ENCODE measurements around the gene GLYATL1.

Gene GLYATL1, protein sequence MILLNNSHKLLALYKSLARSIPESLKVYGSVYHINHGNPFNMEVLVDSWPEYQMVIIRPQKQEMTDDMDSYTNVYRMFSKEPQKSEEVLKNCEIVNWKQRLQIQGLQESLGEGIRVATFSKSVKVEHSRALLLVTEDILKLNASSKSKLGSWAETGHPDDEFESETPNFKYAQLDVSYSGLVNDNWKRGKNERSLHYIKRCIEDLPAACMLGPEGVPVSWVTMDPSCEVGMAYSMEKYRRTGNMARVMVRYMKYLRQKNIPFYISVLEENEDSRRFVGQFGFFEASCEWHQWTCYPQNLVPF

DNA sequence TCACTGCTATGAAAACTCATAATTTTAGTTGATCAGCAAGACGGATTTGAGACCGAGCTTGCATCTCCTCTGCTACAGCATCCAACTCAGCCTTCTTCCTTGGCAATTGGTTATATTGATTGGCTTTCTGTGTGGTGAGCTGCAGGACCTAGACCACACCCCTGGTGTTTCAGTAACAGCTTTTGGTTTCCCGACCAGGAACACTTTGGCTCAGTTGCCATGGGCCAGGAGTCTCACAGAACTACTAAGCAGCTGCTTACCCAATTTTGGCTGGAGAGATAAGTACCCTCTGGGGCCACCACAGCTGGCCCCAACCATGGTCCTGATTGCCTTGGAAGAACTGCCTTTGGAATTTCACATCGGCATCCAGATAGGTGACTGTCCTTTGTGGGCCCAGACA lies at the start of gene GLYATL1:
Gene GLYATL1, plus strand, starts transcription at position 212 of the 400 bp plus-strand sequence. CDS start 7,600 bp downstream, outside the sequence.
- DNase-seq, result no peak

GRCh38 chr11:58893899-58894298 lies 45.4 kb upstream of the GLYATL1 start:
- no peak for DNase-seq

DNA sequence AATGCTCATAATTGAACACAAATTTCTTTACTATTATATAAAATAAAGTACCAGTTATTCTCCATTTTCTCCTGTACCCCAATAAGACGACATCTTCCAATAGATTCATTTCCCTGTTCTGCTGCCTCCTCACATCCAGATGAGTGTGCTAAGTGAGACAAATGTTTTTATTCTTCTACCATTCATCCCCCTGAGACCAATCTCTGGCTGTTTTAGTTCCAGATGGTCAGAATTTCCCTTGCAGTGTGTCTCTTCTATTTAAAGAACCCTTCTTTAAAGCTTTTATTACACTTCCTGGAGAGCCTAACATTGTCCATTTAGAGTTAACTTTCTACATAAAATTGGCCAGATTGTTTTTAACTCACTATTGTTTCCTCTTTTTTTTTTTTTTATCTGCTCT lies 41.2 kb upstream of the GLYATL1 start:
- no peak for DNase-seq

- DNase-seq, result peak; percentile 62
Observed at GRCh38 chr11:58900479-58901420, 38.5 kb upstream of the GLYATL1 start.

- DNase-seq, result no peak
Observed at GRCh38 chr11:58902881-58903280, 36.4 kb upstream of the GLYATL1 start.

DNA sequence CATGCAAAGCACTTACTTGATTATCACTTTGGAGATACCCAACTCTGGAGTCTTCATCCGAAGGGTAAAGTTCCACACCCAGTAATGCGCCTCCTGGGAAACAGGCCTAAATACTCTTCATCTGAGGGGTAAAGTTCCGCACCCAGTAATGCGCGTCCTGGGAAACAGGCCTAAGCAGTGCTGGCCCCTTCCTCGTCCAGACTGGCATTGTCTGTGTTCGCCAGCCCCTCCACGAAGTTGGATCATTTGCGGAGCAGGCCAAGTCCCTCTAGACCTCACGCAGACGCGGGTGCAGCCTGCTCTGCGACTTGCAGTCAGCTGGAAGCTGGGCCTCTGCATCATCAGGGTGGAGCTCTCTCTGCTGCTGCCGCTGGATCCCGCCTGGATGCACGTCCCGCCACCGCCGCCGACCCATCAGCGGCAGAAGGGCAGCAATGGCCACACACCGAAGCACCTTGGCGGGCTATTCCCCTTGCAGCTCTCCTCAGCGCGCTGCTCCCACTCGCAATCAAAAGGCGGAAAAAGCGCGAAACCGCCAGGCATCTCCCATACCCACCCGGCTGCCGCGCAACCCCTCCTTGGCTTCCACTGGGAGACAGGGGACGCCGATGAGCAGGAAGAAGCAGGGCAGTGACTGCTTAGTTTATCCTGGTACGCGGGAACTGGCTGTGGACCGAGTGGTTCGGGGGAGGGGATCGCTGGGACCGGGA lies 34.1 kb upstream of the GLYATL1 start:
- no peak for DNase-seq

GRCh38 chr11:58905721-58906547 lies 33.4 kb upstream of the GLYATL1 start:
- DNase-seq, result no peak

GRCh38 chr11:58907780-58908179 lies 31.5 kb upstream of the GLYATL1 start:
- DNase-seq, result no peak

DNA sequence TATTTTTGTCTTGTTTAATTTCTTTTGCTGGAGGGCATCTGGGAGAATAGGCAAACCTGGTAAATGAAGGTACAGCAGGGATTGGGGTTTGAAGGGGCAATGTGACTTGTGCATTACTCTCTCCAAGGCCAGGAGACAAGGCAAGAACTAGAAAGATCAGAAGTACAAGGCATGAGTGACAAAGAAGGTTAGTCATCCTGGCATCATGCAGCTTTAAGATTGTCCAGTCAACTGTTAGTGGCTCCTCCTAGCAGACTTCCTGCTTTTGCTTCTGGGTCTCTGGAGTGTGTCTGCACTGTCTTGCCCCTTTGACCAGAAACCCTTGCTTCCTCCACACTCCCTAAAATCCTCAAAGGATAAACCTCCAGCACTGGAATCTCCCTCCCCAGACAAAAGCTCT lies 27.2 kb upstream of the GLYATL1 start:
- no peak for DNase-seq

GRCh38 chr11:58913685-58914084 lies 25.6 kb upstream of the GLYATL1 start:
- no peak for DNase-seq

GRCh38 chr11:58914821-58915543 lies 24.3 kb upstream of the GLYATL1 start:
- no peak for DNase-seq

DNA sequence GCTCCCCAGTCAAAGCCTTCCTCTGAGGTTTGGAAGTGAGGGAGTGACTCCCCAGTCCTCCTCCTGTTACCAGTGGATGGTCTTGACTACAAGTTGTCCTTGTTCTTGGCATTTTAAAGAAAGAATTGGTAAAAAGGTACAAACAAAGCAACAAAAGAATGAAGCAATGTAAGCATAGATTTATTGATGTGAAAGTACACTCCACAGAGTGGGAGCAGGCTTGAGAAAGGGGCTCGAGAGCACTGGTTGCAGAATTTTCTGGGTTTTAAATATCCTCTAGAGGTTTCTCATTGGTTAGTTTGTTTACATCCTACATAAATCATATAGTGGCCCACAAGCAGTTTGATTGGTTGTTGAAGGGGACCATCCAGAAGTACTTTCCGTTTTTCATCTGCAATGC lies 22.7 kb upstream of the GLYATL1 start:
- DNase-seq, result no peak

DNA sequence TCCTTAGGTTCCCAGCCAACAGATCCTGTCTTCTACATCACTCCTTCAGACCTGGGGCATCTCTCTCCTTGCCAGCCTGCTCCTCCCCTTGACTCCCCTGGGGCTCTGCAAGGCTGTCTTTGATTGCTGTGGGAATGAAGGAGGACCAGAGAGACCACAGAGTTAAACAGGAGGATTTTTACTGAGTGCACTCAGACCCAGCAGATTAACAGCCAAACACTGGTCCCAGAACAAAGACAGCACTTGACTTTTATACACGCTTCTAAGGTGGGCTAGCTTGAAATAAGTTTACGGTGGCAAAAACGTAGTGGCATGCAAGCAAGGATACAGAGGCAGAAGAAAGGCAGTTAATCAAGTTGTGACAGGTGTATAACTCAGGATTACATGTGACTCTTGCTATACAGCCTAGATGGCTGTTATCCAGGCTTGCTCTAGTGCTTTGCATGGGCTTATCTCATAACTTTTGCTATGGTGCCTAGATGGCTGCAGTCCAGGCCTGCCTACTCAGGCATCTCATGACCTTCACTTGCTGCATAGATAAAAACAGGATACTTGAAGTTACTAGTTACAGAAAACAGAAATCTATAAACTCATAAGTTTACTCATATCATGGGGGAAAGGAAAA lies 22.0 kb upstream of the GLYATL1 start:
- no peak for DNase-seq

- DNase-seq, result no peak
Observed at GRCh38 chr11:58919561-58919960, 19.7 kb upstream of the GLYATL1 start.

DNA sequence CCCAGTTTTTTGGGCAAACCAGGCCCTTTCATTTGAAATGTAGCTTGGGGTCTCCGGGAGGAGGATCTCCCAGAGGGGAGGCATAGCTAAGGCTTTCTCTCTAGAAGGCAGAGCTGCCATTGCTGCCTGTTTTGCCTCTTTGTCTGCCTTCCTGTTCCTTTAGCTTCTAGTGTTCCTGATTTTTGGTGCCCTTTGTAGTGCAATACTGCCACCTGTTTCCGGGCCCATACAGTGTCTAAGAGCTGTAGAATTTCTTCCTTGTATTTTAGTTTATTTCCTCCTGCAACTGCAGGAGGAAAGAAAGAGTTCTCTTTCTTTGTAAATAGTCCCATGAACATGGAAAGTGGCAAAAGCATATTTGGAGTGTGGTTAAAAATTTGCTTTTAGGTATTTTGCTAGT lies 19.3 kb upstream of the GLYATL1 start:
- DNase-seq, result no peak

DNA sequence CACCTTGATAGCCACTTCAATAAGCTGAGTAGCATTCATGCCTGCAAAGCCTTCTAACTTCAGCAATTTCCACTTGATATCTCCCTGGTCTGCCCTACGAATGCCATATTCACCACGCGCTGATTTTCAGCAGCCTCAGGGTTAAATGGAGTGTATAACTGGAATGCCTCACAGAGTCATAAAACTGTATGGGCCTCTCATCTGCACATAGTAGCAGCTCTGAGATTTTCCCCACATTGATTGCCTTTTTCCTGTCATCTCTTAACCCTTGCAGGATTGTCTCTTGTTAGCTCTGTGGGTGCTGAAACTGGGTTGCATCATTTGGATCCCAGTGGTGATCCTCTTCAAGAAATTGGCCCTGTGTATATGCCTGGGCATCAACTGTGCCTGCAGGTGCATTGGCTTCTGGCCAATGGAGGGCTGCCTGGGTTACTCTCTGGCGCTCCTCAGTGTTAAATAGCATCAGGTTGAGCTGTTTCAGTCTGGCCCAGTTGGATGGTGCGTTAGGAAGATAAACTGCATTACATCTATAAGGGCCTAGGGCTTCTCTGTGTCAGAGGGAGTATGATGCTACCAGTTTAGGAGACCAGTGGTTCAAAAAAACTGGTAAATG lies 17.4 kb upstream of the GLYATL1 start:
- no peak for DNase-seq

GRCh38 chr11:58922479-58922878 lies 16.8 kb upstream of the GLYATL1 start:
- no peak for DNase-seq

DNA sequence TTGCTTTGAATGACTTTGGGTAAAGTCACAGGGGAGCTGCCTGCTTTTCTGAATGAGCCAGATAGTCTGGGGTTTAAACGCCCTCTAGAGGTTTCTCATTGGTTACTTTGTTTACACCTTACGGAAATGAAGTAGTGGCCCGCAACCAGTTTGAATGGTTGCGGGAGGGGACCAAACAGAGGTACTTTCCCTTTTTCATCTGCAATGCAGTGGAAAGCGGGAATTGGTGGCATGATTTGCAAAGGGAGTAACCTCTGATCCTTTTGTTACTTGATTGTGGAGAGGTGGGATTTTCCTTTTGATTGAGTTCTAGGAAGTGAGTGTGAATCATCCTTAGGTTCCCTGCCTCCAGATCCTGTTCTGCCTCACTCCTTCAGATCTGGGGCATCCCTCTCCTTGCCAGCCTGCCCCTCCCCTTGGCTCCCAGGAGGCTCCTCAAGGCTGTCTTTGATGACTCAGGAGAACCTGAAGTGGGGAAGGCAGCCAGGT lies 15.9 kb upstream of the GLYATL1 start:
- DNase-seq, result no peak

DNA sequence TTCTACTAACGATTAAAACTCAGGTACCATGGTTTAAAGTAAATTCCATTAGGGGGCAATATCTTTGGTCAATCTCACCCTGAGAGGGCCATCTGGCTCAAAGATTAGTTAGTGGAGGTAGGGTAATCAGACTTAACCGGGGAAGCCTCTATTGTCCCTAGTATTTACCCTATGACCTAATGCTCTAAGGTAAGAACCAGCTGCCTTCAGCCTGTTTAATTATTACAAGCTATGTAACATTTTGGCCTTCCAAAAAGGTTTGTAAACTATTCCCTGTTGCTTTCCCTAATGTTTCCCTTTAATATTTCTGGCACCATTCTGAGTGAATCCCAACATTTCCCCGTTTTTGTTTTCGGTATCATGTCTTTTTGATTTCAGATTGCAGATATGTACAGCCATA lies 15.1 kb upstream of the GLYATL1 start:
- DNase-seq, result no peak

- DNase-seq, result no peak
Observed at GRCh38 chr11:58926251-58926650, 13.0 kb upstream of the GLYATL1 start.

DNA sequence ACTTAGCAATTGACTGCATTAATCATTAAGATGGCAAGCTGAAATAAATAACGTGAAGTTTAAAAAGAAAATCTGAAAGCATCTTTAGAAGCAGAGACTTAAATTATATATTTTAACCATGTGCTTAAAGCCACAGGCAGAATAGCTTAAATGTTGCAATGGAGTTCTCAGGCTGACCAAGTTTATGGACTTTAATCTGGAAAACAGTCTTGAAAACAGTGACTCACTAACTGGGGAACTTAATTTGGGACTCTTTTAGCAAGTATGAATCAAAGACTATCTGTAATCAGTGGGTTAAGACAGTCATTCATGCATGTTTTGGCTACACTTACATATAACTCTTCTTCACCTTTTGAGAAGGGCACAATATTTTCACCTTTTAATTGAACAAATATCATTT lies 12.6 kb upstream of the GLYATL1 start:
- DNase-seq, result no peak

Measured in KG1 (cell line).